GM21423 (cell line): ENCODE results near the gene SLC24A1.

ENCODE experiments used
- ATAC-seq: cut with Tn5 transposase; IDR thresholded peaks from one replicate; pipeline ENCODE4 v1.9.1; 2021; ENCODE audit warnings: mild to moderate bottlenecking, moderate library complexity; ENCODE audit not compliant: unreplicated experiment

Gene SLC24A1

DNA sequence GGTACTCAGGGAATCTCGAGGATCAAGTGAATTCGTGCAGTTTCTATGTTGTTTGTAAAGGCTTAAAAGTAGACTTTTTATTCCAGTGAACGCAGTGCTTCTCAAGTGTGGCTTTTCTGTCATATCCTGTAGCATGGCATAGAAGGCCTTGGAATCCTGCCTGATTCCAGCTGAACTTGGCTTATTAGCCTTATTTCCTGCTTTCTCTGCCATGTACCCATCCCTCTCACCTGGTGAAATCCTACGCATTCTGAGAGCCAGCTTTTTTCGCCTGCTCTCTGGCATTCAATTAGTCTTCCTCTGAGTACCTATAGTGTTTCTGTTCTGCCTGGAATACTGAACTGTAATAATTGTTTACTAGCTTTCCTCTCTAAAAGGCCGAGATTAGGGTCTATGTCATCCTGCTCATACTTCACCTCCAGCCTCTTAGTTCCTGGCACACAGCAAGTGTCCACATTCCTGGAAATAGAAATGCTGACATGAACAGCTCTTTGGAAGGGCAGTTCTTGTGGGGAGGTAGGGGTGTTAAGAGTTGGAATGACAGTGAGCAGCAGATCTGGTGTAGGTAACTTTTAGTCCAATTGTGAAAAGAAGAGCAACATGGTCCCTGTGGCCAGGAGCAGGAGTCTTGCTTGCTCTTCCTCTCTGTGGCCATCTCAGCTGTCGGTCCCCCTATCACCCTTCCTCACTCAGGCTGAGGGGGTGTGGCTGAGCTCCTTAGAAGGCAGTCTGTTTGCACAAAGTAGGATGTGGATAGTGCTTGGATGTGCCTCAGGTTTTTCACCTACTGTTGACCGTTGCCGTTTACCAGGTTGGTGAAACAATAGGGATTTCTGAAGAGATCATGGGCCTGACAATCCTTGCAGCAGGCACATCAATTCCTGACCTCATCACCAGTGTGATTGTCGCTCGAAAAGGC is 30.4 kb downstream of the SLC24A1 start:
- ATAC-seq: no peak

DNA sequence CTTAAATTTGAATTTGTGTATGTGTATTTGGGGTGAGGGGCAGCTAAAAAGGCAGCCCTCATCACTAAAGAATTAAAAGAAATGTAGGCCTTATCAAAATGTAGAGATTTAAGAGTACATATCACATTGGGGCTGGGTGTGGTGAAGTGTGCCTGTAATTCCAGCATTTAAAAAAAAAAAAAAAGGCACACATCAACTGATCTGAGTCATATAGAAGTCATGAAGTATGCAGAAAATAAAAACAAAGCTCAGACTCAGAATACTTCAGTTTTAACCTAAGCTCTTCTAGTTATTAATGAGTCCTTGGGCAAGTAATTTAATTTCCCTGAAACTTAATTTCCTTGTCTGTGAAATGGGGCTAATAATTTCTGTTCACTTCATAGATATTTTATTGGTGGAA is 31.6 kb downstream of the SLC24A1 start:
- no peak for ATAC-seq

DNA sequence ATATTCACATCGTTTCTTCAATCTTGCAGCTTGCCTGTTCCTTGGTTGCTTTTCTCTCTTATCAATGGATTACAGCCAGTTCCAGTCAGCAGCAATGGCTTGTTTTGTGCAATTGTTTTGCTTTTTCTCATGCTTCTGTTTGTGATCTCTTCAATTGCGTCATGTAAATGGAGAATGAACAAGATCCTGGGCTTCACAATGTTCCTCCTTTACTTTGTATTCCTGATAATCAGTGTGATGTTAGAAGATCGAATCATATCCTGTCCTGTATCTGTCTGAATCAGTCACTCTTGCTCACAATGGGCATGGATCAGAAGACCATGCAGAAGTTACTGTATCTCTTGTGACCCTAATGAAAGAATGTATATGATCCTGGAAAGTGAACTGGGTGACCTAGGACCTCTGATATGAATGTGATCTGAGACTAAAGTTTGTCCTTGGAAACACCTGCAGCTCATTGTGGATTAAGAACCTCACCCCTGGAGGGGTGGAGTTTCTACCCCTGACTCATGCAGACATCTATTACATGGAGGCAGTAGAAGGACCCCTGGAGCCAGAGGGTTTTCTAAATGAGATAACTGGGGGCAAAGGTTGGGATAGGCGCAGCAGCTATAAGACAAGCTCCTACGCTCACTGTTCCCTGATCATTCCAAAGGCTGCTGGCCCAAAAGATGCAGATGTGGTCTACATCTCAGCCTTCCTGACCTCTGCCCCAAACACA is 32.2 kb downstream of the SLC24A1 start:
- ATAC-seq: no peak

DNA sequence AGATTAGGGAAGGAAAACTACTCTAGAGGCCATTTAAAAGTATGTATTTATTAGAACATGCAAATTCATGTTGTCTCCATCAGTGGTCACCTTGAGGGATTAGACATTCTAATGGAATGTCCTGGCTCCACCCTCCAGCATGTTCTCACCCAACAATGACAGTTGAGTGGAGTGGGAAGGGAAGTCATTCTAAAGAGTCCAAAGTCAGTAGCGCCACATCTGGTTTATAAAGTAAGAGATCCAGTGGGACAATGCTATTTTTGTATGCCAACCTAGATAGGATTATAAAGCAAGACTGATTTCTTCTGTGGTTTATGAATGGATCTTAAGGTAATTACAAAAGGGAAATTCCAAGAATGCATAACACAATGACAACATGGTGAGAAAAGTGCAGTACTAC is 33.3 kb downstream of the SLC24A1 start:
- no peak for ATAC-seq

DNA sequence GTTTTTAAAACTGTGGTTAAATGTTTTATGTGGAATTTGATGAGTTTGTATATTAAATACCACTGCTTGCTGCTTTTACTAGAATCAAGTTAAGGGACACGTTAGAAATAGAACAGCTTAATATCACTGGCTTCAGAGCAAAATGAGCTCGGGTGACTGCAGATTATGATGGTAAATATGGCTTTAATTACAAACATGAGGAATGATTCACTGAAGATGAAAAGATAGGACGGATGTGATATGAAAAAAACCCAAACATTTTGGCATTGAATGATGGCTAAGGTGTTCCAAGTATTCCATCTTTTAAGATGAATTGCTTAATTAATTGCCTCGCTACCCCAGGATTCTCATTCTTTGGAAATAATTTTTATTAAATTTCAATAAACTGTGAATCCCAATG is 33.7 kb downstream of the SLC24A1 start:
- ATAC-seq: no peak

DNA sequence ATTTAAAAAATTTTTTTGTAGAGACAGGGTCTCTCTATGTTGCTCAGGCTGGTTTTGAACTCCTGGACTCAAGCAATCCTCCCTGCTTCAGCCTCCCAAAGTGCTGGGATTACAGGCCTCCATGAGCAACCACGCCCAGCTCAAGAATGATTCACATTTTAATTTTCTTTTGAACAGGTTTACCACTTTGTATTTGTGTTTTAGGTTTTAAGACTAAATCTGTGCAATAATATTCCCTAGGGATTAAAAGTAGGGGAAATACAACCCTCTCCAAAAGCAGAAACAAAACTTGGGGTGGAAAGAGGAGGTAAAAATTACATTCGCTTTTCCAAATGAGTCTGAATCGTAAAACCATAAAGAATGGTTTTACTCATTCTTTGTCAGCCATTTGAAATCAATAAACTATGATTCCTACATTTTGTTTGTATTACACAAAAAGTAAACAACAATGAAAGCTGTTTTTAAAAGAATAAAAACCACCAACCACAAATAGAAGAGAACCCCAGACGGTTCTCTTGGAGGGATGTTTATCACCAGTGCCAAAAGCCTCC is 37.8 kb downstream of the SLC24A1 start:
- no peak for ATAC-seq

DNA sequence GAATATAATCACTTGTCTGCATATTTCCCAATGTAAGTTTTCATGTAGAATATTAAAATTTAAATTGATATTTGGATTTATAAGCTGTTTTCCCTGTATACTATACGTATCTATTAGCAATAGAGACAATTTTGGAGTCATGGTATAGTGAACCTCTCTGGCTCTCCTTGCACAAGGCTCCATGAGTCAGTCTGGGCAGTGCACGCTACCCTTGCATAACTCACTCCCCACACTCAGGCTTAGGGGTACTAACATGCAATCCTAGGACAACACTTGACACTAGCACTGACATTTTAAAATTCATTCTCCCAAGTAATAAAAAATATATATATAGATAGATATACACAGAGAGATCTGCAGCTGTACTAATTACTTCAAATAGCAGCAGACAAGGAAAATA is 39.2 kb downstream of the SLC24A1 start:
- no peak for ATAC-seq

DNA sequence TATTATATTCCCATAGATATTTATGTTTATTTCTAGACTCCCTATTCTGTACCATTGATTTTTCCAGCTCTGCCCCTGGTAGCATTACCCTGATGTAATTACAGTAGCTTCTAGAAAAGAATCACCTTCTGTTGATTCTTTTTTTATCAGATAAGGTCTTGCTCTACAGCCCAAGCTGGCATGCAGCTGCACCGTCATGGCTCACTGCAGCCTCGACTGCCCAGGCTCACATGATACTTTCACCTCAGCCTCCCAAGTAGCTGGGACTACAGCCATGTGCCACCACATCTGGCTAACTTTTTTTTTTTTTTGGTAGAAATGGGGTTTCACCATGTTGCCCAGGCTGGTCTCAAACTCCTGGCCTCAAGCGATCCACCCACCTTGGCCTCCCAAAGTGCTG is 41.8 kb downstream of the SLC24A1 start:
- no peak for ATAC-seq

DNA sequence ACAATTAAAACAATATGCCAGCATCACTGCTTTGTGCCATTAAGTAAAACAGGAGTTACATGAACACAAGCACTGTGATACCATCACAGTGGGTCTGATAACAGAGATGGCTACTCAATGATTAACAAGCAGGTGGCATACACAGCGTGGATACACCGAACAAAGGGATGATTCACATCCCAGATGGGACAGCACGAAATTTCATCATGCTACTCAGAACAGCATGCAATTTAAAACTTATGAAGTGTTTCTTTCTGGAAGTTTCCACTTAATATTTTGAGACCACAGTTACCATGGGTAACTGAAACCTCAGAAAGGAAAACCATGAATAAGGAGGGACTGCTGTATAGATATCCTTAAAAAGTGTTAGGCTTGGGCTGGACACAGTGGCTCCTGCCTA is 44.5 kb downstream of the SLC24A1 start:
- ATAC-seq: no peak

- ATAC-seq: no peak
Measured at GRCh38 chr15:65675551-65675950, 53.8 kb downstream of the SLC24A1 start.

DNA sequence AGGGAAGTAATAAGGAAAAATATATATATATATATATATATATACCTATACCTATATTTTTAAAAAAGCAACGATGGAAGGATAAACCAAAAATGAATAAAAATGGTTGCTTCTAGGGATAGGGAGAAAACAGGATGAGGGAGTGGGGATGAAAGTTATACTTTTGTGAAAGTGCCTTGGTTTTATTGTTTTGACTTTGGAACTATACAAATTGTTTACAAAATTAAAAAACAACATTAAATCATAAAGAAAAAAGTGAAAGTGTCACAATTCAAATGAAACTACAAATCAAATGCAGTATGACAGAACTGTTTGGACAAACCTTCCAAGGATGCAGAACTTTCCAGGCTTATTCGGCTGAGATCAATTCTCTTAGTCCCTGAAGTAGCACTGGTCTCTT is 54.4 kb downstream of the SLC24A1 start:
- no peak for ATAC-seq

GRCh38 chr15:65680544-65680943 is 58.8 kb downstream of the SLC24A1 start:
- no peak for ATAC-seq

DNA sequence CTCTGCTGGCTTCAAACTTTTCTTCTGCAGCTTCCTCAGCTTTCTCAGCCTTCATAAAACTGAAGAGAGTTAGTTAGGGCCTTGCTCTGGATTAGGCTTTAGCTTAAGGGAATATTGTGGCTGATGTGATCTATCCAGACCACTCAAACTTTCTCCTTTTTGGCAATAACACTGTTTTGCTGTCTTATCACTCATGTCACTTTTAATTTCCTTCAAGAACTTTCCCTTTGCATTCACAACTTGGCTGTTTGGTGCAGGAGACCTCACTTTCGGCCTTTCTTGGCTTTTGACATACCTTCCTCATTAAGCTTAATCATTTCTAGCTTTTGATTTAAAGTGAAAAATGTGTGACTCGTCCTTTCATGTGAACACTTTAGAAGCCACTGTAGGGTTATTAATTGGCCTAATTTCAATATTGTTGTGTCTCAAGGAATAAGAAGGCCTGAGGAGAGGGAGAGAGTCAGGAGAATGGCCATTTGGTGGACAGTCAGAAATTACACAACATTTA is 60.7 kb downstream of the SLC24A1 start:
- no peak for ATAC-seq

DNA sequence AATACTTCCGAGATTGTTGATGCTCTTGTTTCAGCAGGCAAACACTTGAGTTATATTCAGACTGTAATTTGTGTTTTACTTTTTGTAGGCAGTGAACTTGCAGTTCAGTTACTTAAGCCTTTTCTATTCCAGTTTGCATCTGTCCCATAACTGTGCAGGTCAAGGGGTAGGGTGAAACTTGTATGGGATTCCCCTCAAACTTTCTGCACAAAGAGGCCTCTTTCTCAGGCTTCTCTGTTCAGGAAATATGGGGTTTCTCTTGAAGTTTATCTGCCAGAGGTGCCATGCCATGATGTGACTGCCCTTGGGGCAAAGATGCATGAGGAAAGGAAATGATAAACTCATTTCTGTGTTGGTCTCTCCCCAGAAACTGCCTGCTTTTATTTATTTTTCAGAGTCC is 66.7 kb downstream of the SLC24A1 start:
- ATAC-seq: no peak

DNA sequence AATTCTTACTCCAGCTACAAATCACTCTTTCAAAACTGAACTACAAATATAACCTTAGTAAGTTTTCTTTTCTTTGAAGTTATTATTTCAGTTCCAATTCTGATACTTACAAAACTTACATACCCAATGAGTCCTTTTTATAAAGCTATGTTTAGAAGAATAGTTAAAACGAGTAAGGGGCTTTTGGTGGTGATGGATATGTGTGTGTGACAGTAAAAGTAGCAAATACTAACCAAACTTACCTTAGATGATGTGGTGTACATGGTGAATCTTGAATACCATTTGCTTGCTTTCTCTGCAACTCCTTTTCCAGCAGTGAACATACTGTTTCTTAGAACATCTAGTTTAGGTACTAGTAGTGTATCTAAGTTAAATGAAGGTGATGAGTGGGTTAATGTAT is 68.4 kb downstream of the SLC24A1 start:
- no peak for ATAC-seq

GRCh38 chr15:65690778-65691177 is 69.0 kb downstream of the SLC24A1 start:
- ATAC-seq: no peak

DNA sequence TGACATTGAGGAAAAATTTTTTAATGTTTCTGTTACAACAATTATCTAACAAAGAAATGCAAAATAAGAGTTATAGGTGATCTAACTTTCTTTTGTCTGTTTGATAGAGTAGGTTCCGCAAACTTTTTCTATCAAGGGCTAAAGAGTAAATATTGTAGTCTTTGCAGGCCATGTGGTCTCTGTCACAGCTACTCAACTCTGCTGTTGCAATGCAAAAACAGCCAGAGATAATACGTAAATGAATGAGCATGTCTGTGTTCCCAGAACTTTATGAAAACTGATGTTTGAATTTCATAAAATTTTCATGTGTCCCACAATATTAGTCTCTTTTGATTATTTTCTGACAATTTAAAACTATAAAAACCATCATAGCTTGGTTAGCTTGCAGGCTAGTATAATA is 73.3 kb downstream of the SLC24A1 start:
- ATAC-seq: no peak
